Fibroblast of lung (primary cell): Measurements from ENCODE around the gene TMEM72. TPM values are rescaled to one million over a fixed set of nuclear protein-coding genes. Genes with fewer than 3 reads are reported as not detected.

Experiments
- DNase-seq, 2 donors: peaks; one replicate each; pipeline versions ENCODE4 v3.0.0 to v3.0.0-alpha.2; 2010; ENCODE audit warnings: low read depth in 2 of 2
- H2AFZ ChIP-seq: 2 replicates; pipeline ENCODE4 v1.5.1; 2012; ENCODE audit warnings: low read length, control low read depth, inconsistent platforms
- H3K27ac ChIP-seq: 2 replicates; pipeline ENCODE4 v1.5.1; 2011; ENCODE audit warnings: low read length, control low read depth; ENCODE audit not compliant: insufficient read depth
- H3K27me3 ChIP-seq: 2 replicates; pipeline ENCODE4 v1.5.1; 2011; ENCODE audit warnings: mild to moderate bottlenecking, low read length; ENCODE audit not compliant: control insufficient read depth, insufficient read depth
- H3K36me3 ChIP-seq: 2 replicates; pipeline ENCODE4 v1.5.1; 2011; ENCODE audit warnings: low read length; ENCODE audit not compliant: control insufficient read depth, insufficient read depth
- H3K4me1 ChIP-seq: 2 replicates; pipeline ENCODE4 v1.5.1; 2011; ENCODE audit warnings: low read length; ENCODE audit not compliant: control insufficient read depth, insufficient read depth; ENCODE audit errors: extremely low read depth
- H3K4me2 ChIP-seq: 2 replicates; pipeline ENCODE4 v1.5.1; 2011; ENCODE audit warnings: low read length, control low read depth; ENCODE audit not compliant: insufficient read depth; ENCODE audit errors: extremely low read depth
- H3K4me3 ChIP-seq, 4 experiments: fragments of 200-600 bp in 1 of 4; sonication (generic) in 1 of 4; replicated peaks in 1 of 4; 2 replicates each; pipeline ENCODE4 v1.5.1; 2011 to 2016; ENCODE audit warnings: low read length in 4 of 4, low read depth in 3 of 4, mild to moderate bottlenecking in 3 of 4, control low read depth in 2 of 4, inconsistent platforms in 1 of 4, mixed read lengths in 1 of 4; ENCODE audit not compliant: insufficient read depth in 1 of 4; ENCODE audit errors: control extremely low read depth in 1 of 4
- H3K79me2 ChIP-seq: 2 replicates; pipeline ENCODE4 v1.5.1; 2012; ENCODE audit warnings: mild to moderate bottlenecking, low read length, inconsistent platforms; ENCODE audit not compliant: control insufficient read depth, insufficient read depth
- H3K9ac ChIP-seq: 2 replicates; pipeline ENCODE4 v1.5.1; 2011; ENCODE audit warnings: mild to moderate bottlenecking, low read length, control low read depth; ENCODE audit not compliant: insufficient read depth
- H3K9me3 ChIP-seq: 2 replicates; pipeline ENCODE4 v1.5.1; 2012; ENCODE audit warnings: low read depth, low read length; ENCODE audit not compliant: control insufficient read depth, insufficient read depth
- H4K20me1 ChIP-seq: 2 replicates; pipeline ENCODE4 v1.5.1; 2011; ENCODE audit warnings: low read length; ENCODE audit not compliant: control insufficient read depth, insufficient read depth; ENCODE audit errors: extremely low read depth
- CTCF ChIP-seq, 2 donors: IDR thresholded peaks in 1 of 2; conservative IDR thresholded peaks in 1 of 2; 1 replicate in 1 of 2; 2 replicates in 1 of 2; pipeline ENCODE4 v1.5.1; 2011 to 2012; ENCODE audit warnings: low read length in 2 of 2, control low read depth in 1 of 2, inconsistent platforms in 1 of 2, low read depth in 1 of 2, mild to moderate bottlenecking in 1 of 2
- EZH2 ChIP-seq: IDR thresholded peaks from 2 replicates; pipeline ENCODE4 v1.5.1; 2012; ENCODE audit warnings: low read length, control low read depth, mild to moderate bottlenecking; ENCODE audit errors: missing control alignments
- polyA plus RNA-seq, 2 donors: library from polyadenylated mRNA; depleted of rRNA in 1 of 2; stranded (reverse) in 1 of 2; unstranded in 1 of 2; fragments of >200 nt; gene quantifications; 2 replicates each; pipeline ENCODE4 v1.2.1, GENCODE V29; 2011 to 2012; ENCODE audit warnings: missing spikeins in 1 of 2
- total RNA-seq: library from RNA; depleted of rRNA; stranded (reverse); fragments of >200 nt; gene quantifications from 2 replicates; pipeline ENCODE4 v1.2.1, GENCODE V29; 2014

TMEM72 gene
- total and polyA plus RNA-seq, 2 donors (not counting 1 experiment from before 2014, with no cell fraction given) = not detected

GRCh38 chr10:44862924-44863323 is 48.2 kb upstream of the TMEM72 start:
- no peaks in the 10 kb centered on the region for H3K27me3 ChIP-seq
- no peak overlapping the region for H3K27ac ChIP-seq
- no peak for DNase-seq
- no peak for TF ChIP-seq CTCF (conservative IDR thresholded peaks at IDR 0.05 in 1 of 2, IDR thresholded peaks at IDR 0.05 in 1 of 2; ENCODE audit: low read depth in 1 of 2, low read length in 2 of 2)
- TF ChIP-seq EZH2 = no peak
- no peaks in the 10 kb centered on the region for H3K9me3 ChIP-seq
- no peak overlapping the region for H2AFZ ChIP-seq
- no peak overlapping the region for H3K4me2 ChIP-seq
- no peaks in the 10 kb centered on the region for H3K79me2 ChIP-seq
- H3K9ac ChIP-seq = no peak overlapping the region
- no peaks in the 10 kb centered on the region for H3K36me3 ChIP-seq
- H3K4me1 ChIP-seq = peaks cover 15% of the 10 kb centered on the region
- no peak overlapping the region for H3K4me3 ChIP-seq
- H4K20me1 ChIP-seq = no peaks in the 10 kb centered on the region

- Histone ChIP-seq H4K20me1 (no peaks in the 10 kb centered on the region), H3K4me3 (no peak overlapping the region), H3K4me2 (peak overlapping the region; percentile 88), H3K27me3 (no peaks in the 10 kb centered on the region), H3K79me2 (no peaks in the 10 kb centered on the region), H3K27ac (no peak overlapping the region), H3K9ac (no peak overlapping the region), H3K4me1 (peaks cover 15% of the 10 kb centered on the region), H2AFZ (peak overlapping the region; percentile 99), H3K36me3 (no peaks in the 10 kb centered on the region), H3K9me3 (no peaks in the 10 kb centered on the region)
- TF ChIP-seq CTCF (conservative IDR thresholded peaks at IDR 0.05 in 1 of 2, IDR thresholded peaks at IDR 0.05 in 1 of 2; ENCODE audit: low read depth in 1 of 2, low read length in 2 of 2) (no peak), EZH2 (no peak)
- peak in 1 of 2 donors; percentile 66 for DNase-seq
Measured at GRCh38 chr10:44863344-44864047, 47.6 kb upstream of the TMEM72 start.

- Histone ChIP-seq H3K9ac (peak overlapping the region; percentile 74), H3K27ac (peak overlapping the region; percentile 57)
Measured at GRCh38 chr10:44864051-44864450, 47.1 kb upstream of the TMEM72 start.

More at GRCh38 chr10:44864051-44864450, 47.1 kb upstream of the TMEM72 start:
- no peaks in the 10 kb centered on the region for H3K79me2 ChIP-seq
- H3K4me1 ChIP-seq = peaks cover 15% of the 10 kb centered on the region
- peaks cover 2% of the 10 kb centered on the region for H3K27me3 ChIP-seq
- no peaks in the 10 kb centered on the region for H4K20me1 ChIP-seq
- H2AFZ ChIP-seq = peak overlapping the region; percentile 99
- H3K9me3 ChIP-seq = no peaks in the 10 kb centered on the region
- TF ChIP-seq EZH2 (no peak), CTCF (conservative IDR thresholded peaks at IDR 0.05 in 1 of 2, IDR thresholded peaks at IDR 0.05 in 1 of 2; ENCODE audit: low read depth in 1 of 2, low read length in 2 of 2) (no peak)
- peak; percentile 12 to 28 for DNase-seq
- H3K36me3 ChIP-seq = no peaks in the 10 kb centered on the region
- peak overlapping the region; percentile 88 for H3K4me2 ChIP-seq
- peak overlapping the region; percentile 58 to 74 (median 64) for H3K4me3 ChIP-seq
